IPS-18c (cell line): ENCODE data around the gene CCER1.

Experiments
- H3K4me3 ChIP-seq: 2 replicates; pipeline ENCODE4 v1.7.0; 2013; ENCODE audit warnings: low read depth, mild to moderate bottlenecking, low read length, moderate library complexity; ENCODE audit not compliant: insufficient read depth
- H3K9me3 ChIP-seq: one replicate; pipeline ENCODE4 v1.6.1; 2013; ENCODE audit warnings: mild to moderate bottlenecking, low read length, moderate library complexity; ENCODE audit not compliant: control insufficient read depth, insufficient read depth

The CCER1 gene

GRCh38 chr12:90905691-90906370, 49.1 kb downstream of the CCER1 start:
- Histone ChIP-seq H3K4me3 (no peak overlapping the region), H3K9me3 (peaks cover 2% of the 10 kb centered on the region)

- H3K9me3 ChIP-seq = no peaks in the 10 kb centered on the region
- H3K4me3 ChIP-seq = no peak overlapping the region
Measured at GRCh38 chr12:90902596-90902995, 52.4 kb downstream of the CCER1 start.
